ENCODE data around the gene VPS51. TPM values are rescaled to one million over a fixed set of nuclear protein-coding genes. Genes with fewer than 3 reads are reported as not detected.
A peak's percentile ranks its signal among the peaks of the same experiment; 100 is the strongest.

Gene VPS51
- total RNA-seq (2014; rRNA removed; shearing (Covaris generic); ENCODE audit: low replicate concordance), result 60.9 and 117 TPM in 2 replicates

GRCh38 chr11:65095974-65096806, at the start of gene VPS51:
TSS of gene VPS51 (plus strand) at chr11:65096214. CDS start at chr11:65096251, 37 bp downstream.
- DNase-seq, result peak; percentile 87
- Histone ChIP-seq H3K9me3 (no peaks in the 10 kb centered on the region), H3K27me3 (no peaks in the 10 kb centered on the region), H3K36me3 (peaks cover 10% of the 10 kb centered on the region; the same call in 1 of the 2 replicates), H3K4me3 (peak within 1 kb of the TSS; percentile 91)

- Histone ChIP-seq H3K9me3 (no peaks in the 10 kb centered on the region), H3K27me3 (no peaks in the 10 kb centered on the region), H3K36me3 (peaks cover 27% of the 10 kb centered on the region), H3K4me3 (no peak overlapping the region)
- no peak for DNase-seq
These were observed 48.2 kb upstream of the VPS51 start for GRCh38 chr11:65047581-65048422.

- DNase-seq, result no peak
- Histone ChIP-seq H3K4me3 (no peak overlapping the region), H3K36me3 (peaks cover under 1% of the 10 kb centered on the region; the same call in 1 of the 2 replicates), H3K9me3 (no peaks in the 10 kb centered on the region), H3K27me3 (no peaks in the 10 kb centered on the region)
These were observed 44.6 kb upstream of the VPS51 start for GRCh38 chr11:65051398-65051858.

GRCh38 chr11:65053827-65054508, 42.0 kb upstream of the VPS51 start:
- Histone ChIP-seq H3K4me3 (no peak overlapping the region), H3K27me3 (no peaks in the 10 kb centered on the region), H3K9me3 (no peaks in the 10 kb centered on the region), H3K36me3 (no peaks in the 10 kb centered on the region)
- DNase-seq, result no peak

- H3K27me3 ChIP-seq, result no peaks in the 10 kb centered on the region
- H3K36me3 ChIP-seq, result no peaks in the 10 kb centered on the region
- H3K9me3 ChIP-seq, result no peaks in the 10 kb centered on the region
- no peak for DNase-seq
- H3K4me3 ChIP-seq, result no peak overlapping the region
These were observed 40.5 kb upstream of the VPS51 start for GRCh38 chr11:65055538-65055937.

GRCh38 chr11:65056999-65057398, 39.0 kb upstream of the VPS51 start:
- DNase-seq, result no peak
- no peaks in the 10 kb centered on the region for H3K27me3 ChIP-seq
- H3K36me3 ChIP-seq, result no peaks in the 10 kb centered on the region
- no peak overlapping the region for H3K4me3 ChIP-seq
- H3K9me3 ChIP-seq, result no peaks in the 10 kb centered on the region

GRCh38 chr11:65057526-65057925, 38.5 kb upstream of the VPS51 start:
- H3K9me3 ChIP-seq, result no peaks in the 10 kb centered on the region

GRCh38 chr11:65058012-65058411, 38.0 kb upstream of the VPS51 start:
- Histone ChIP-seq H3K36me3 (no peaks in the 10 kb centered on the region), H3K27me3 (no peaks in the 10 kb centered on the region)
- no peak for DNase-seq

More at GRCh38 chr11:65057526-65057925, 38.5 kb upstream of the VPS51 start:
- DNase-seq, result no peak
- H3K36me3 ChIP-seq, result no peaks in the 10 kb centered on the region
- no peak overlapping the region for H3K4me3 ChIP-seq
- H3K27me3 ChIP-seq, result no peaks in the 10 kb centered on the region

GRCh38 chr11:65058419-65059054, 37.5 kb upstream of the VPS51 start, which contains the start of gene NAALADL1:
TSS of gene NAALADL1 (minus strand) at chr11:65058553. CDS start at chr11:65058521, 32 bp downstream.
- no peaks in the 10 kb centered on the region for H3K27me3 ChIP-seq
- no peaks in the 10 kb centered on the region for H3K9me3 ChIP-seq
- H3K36me3 ChIP-seq, result no peaks in the 10 kb centered on the region
- no peak within 1 kb of the TSS for H3K4me3 ChIP-seq
- no peak for DNase-seq

More at GRCh38 chr11:65058012-65058411, 38.0 kb upstream of the VPS51 start:
- Histone ChIP-seq H3K9me3 (no peaks in the 10 kb centered on the region), H3K4me3 (no peak overlapping the region)

- DNase-seq, result no peak
- Histone ChIP-seq H3K9me3 (no peaks in the 10 kb centered on the region), H3K36me3 (no peaks in the 10 kb centered on the region), H3K27me3 (no peaks in the 10 kb centered on the region), H3K4me3 (no peak overlapping the region)
These were observed 36.5 kb upstream of the VPS51 start for GRCh38 chr11:65059523-65059922.

- no peaks in the 10 kb centered on the region for H3K27me3 ChIP-seq
These were observed 35.8 kb upstream of the VPS51 start for GRCh38 chr11:65059959-65060824.

GRCh38 chr11:65060913-65061408, 35.1 kb upstream of the VPS51 start:
- Histone ChIP-seq H3K9me3 (no peaks in the 10 kb centered on the region), H3K27me3 (no peaks in the 10 kb centered on the region), H3K4me3 (no peak overlapping the region), H3K36me3 (no peaks in the 10 kb centered on the region)
- peak; percentile 25 for DNase-seq

More at GRCh38 chr11:65059959-65060824, 35.8 kb upstream of the VPS51 start:
- no peak for DNase-seq
- no peaks in the 10 kb centered on the region for H3K36me3 ChIP-seq
- no peaks in the 10 kb centered on the region for H3K9me3 ChIP-seq
- H3K4me3 ChIP-seq, result no peak overlapping the region

GRCh38 chr11:65063532-65063931, 32.5 kb upstream of the VPS51 start:
- Histone ChIP-seq H3K27me3 (no peaks in the 10 kb centered on the region), H3K4me3 (no peak overlapping the region), H3K36me3 (no peaks in the 10 kb centered on the region), H3K9me3 (no peaks in the 10 kb centered on the region)
- DNase-seq, result no peak

- no peaks in the 10 kb centered on the region for H3K36me3 ChIP-seq
- no peaks in the 10 kb centered on the region for H3K9me3 ChIP-seq
- DNase-seq, result no peak
- no peak overlapping the region for H3K4me3 ChIP-seq
- H3K27me3 ChIP-seq, result no peaks in the 10 kb centered on the region
These were observed 31.2 kb upstream of the VPS51 start for GRCh38 chr11:65064847-65065240.

GRCh38 chr11:65065851-65066250, 30.2 kb upstream of the VPS51 start:
- no peak for DNase-seq
- H3K9me3 ChIP-seq, result no peaks in the 10 kb centered on the region
- no peaks in the 10 kb centered on the region for H3K36me3 ChIP-seq
- H3K27me3 ChIP-seq, result no peaks in the 10 kb centered on the region
- no peak overlapping the region for H3K4me3 ChIP-seq

Data from MG63 (cell line).